HepG2 (cell line): ENCODE measurements around the gene FGF7. TPM values are rescaled to one million over a fixed set of nuclear protein-coding genes. Genes with fewer than 3 reads are reported as not detected.

ENCODE experiments used
- ASH2L ChIP-seq: fragments of 300-600, 200-600 bp; sonication (generic); IDR thresholded peaks from 2 replicates; pipeline ENCODE4 v1.7.0; 2017; ENCODE audit warnings: low read depth, mild to moderate bottlenecking, moderate library complexity, mixed read lengths, low read length; ENCODE audit not compliant: insufficient read length
- CEBPZ ChIP-seq: IDR thresholded peaks from 2 replicates; pipeline ENCODE4 v1.6.1; 2012; ENCODE audit warnings: low read length, improper control_type of control experiment
- ELK4 ChIP-seq: sonication (generic); formaldehyde crosslinking; IDR thresholded peaks from 2 replicates; pipeline ENCODE4 v1.9.0; 2021; ENCODE audit warnings: missing genetic modification reagents, borderline replicate concordance
- KLF13 ChIP-seq: sonication (generic); formaldehyde crosslinking; IDR thresholded peaks from 2 replicates; pipeline ENCODE4 v1.4.0; 2020; ENCODE audit warnings: mild to moderate bottlenecking, missing genetic modification reagents
- NFKB2 ChIP-seq: sonication (generic); formaldehyde crosslinking; IDR thresholded peaks from 2 replicates; pipeline ENCODE4 v1.4.0; 2020; ENCODE audit warnings: missing genetic modification reagents, borderline replicate concordance
- REL ChIP-seq: sonication (generic); formaldehyde crosslinking; conservative IDR thresholded peaks from 2 replicates; pipeline ENCODE4 v1.8.0; 2022; ENCODE audit warnings: mild to moderate bottlenecking, missing genetic modification reagents, moderate library complexity
- ZNF550 ChIP-seq: sonication (generic); formaldehyde crosslinking; IDR thresholded peaks from 2 replicates; pipeline ENCODE4 v1.4.0; 2020; ENCODE audit warnings: mild to moderate bottlenecking, missing genetic modification reagents, borderline replicate concordance
- ZNF557 ChIP-seq: sonication (generic); formaldehyde crosslinking; IDR thresholded peaks from 2 replicates; pipeline ENCODE4 v1.4.0; 2020; ENCODE audit warnings: missing genetic modification reagents
- ZNF629 ChIP-seq: sonication (generic); formaldehyde crosslinking; conservative IDR thresholded peaks from 2 replicates; pipeline ENCODE4 v1.5.0; 2020; ENCODE audit warnings: missing genetic modification reagents
- polyA plus RNA-seq, 8 experiments: library from polyadenylated mRNA; depleted of rRNA in 3 of 8; stranded (reverse) in 7 of 8; unstranded in 1 of 8; fragments of >200 nt; fragmentation: Illumina TruSeq in 4 of 8; extraction: Trizol in 4 of 8; gene quantifications; 2 replicates each; pipeline versions ENCODE4 v1.2.1 to v1.2.3, GENCODE V29; 2011 to 2016; ENCODE audit warnings: low read depth in 4 of 8, missing spikeins in 1 of 8, mixed read lengths in 1 of 8; ENCODE audit not compliant: insufficient read depth in 1 of 8
- total RNA-seq, 5 experiments: library from RNA; depleted of rRNA; stranded (reverse); fragments of >200 nt; fragmentation: Illumina TruSeq; extraction: Trizol; gene quantifications; 2 replicates each; pipeline ENCODE4 v1.2.3, GENCODE V29; 2016; ENCODE audit warnings: low read depth in 1 of 5

FGF7 gene
- total and polyA plus RNA-seq, 2 of the 13 experiments (the other 11 are each of a cell fraction or from before 2014, with no cell fraction given), result not detected

GRCh38 chr15:49406352-49407118 is 16.5 kb upstream of the FGF7 start (continued):
- TF ChIP-seq ELK4 (CRISPR knock-in tag) (no peak), CEBPZ (no peak), NFKB2 (CRISPR knock-in tag) (no peak), ZNF629 (CRISPR knock-in tag) (no peak), KLF13 (CRISPR knock-in tag) (no peak), ZNF550 (CRISPR knock-in tag) (no peak), ASH2L (no peak), ZNF557 (CRISPR knock-in tag) (no peak), REL (CRISPR knock-in tag) (no peak)
